ENCODE data around the gene LRRC41. TPM values are rescaled to one million over a fixed set of nuclear protein-coding genes. Genes with fewer than 3 reads are reported as not detected.

Gene LRRC41
- total RNA-seq, 4 donors from 2014 or later, result 69.8 to 87.6 (median 84.7) TPM

GRCh38 chr1:46298387-46298786 lies 5.0 kb downstream of the LRRC41 start:
- TF ChIP-seq POLR2A (IDR thresholded peaks at IDR 0.05) (no peak), EP300 (IDR thresholded peaks at IDR 0.05) (no peak), POLR2AphosphoS5 (IDR thresholded peaks at IDR 0.05) (no peak)
- TF ChIP-seq, protein P1, sequence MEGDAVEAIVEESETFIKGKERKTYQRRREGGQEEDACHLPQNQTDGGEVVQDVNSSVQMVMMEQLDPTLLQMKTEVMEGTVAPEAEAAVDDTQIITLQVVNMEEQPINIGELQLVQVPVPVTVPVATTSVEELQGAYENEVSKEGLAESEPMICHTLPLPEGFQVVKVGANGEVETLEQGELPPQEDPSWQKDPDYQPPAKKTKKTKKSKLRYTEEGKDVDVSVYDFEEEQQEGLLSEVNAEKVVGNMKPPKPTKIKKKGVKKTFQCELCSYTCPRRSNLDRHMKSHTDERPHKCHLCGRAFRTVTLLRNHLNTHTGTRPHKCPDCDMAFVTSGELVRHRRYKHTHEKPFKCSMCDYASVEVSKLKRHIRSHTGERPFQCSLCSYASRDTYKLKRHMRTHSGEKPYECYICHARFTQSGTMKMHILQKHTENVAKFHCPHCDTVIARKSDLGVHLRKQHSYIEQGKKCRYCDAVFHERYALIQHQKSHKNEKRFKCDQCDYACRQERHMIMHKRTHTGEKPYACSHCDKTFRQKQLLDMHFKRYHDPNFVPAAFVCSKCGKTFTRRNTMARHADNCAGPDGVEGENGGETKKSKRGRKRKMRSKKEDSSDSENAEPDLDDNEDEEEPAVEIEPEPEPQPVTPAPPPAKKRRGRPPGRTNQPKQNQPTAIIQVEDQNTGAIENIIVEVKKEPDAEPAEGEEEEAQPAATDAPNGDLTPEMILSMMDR (IDR thresholded peaks at IDR 0.05), result no peak
- no peaks in the 10 kb centered on the region for H3K27me3 ChIP-seq

DNA sequence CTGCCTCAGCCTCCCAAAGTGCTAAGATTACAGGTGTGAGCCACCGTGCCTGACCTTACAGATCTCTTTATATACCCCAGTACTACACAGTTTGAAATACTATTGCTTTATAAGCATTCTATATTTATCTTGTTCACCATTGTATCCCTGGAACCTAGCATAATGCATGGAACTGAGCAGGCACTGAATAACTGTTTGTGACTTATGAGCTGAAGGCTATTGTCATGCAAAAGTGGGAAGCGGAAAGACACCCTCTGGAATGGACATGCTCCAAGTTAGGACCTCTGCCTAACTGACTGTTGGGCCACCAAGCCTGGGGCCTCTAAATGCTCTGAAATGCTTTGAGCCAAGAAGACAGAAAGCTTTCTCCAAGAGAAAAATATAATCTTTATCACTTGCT lies 8.1 kb downstream of the LRRC41 start:
- Histone ChIP-seq H3K9me3 (no peaks in the 10 kb centered on the region), H3K4me1 (peaks cover 4% of the 10 kb centered on the region), H3K36me3 (peaks cover 45% of the 10 kb centered on the region), H3K27ac (no peak overlapping the region), H3K27me3 (no peaks in the 10 kb centered on the region), H3K4me3 (no peak overlapping the region)
- no peak for DNase-seq (ENCODE audit: low spot score in 2 of 2)
- TF ChIP-seq, protein P1 (IDR thresholded peaks at IDR 0.05), result no peak
- TF ChIP-seq POLR2AphosphoS5 (IDR thresholded peaks at IDR 0.05) (no peak), POLR2A (IDR thresholded peaks at IDR 0.05) (no peak), EP300 (IDR thresholded peaks at IDR 0.05) (no peak)
- WGBS, result 95% methylated on average over 2 of the region's 2 CpGs

More at GRCh38 chr1:46298387-46298786, 5.0 kb downstream of the LRRC41 start:
- H3K4me3 ChIP-seq, result no peak overlapping the region
- H3K27ac ChIP-seq, result no peak overlapping the region
- H3K36me3 ChIP-seq, result peaks cover 41% of the 10 kb centered on the region
- peaks cover 16% of the 10 kb centered on the region for H3K4me1 ChIP-seq
- H3K9me3 ChIP-seq, result no peaks in the 10 kb centered on the region
- no peak for DNase-seq (ENCODE audit: low spot score in 2 of 2)

- DNase-seq (ENCODE audit: low spot score in 2 of 2), result no peak
- no peaks in the 10 kb centered on the region for H3K27me3 ChIP-seq
- H3K4me3 ChIP-seq, result no peak overlapping the region
- no peaks in the 10 kb centered on the region for H3K4me1 ChIP-seq
- WGBS, result 96% methylated on average over 4 of the region's 4 CpGs
- TF ChIP-seq POLR2AphosphoS5 (IDR thresholded peaks at IDR 0.05), result no peak
- no peak for TF ChIP-seq POLR2A (IDR thresholded peaks at IDR 0.05)
- TF ChIP-seq, protein P1 (IDR thresholded peaks at IDR 0.05), result no peak
- no peak for TF ChIP-seq EP300 (IDR thresholded peaks at IDR 0.05)
- no peak overlapping the region for H3K27ac ChIP-seq
- H3K9me3 ChIP-seq, result no peaks in the 10 kb centered on the region
- H3K36me3 ChIP-seq, result peaks cover 37% of the 10 kb centered on the region
Observed at GRCh38 chr1:46289976-46290375, 13.4 kb downstream of the LRRC41 start.

GRCh38 chr1:46289134-46289494 lies 14.3 kb downstream of the LRRC41 start:
- WGBS, result 99% methylated on average over 5 of the region's 5 CpGs
- Histone ChIP-seq H3K36me3 (peaks cover 37% of the 10 kb centered on the region), H3K4me1 (no peaks in the 10 kb centered on the region), H3K4me3 (no peak overlapping the region), H3K9me3 (no peaks in the 10 kb centered on the region), H3K27ac (no peak overlapping the region), H3K27me3 (no peaks in the 10 kb centered on the region)
- DNase-seq (ENCODE audit: low spot score in 2 of 2), result no peak
- TF ChIP-seq EP300 (IDR thresholded peaks at IDR 0.05) (no peak), POLR2A (IDR thresholded peaks at IDR 0.05) (no peak), POLR2AphosphoS5 (IDR thresholded peaks at IDR 0.05) (no peak)
- TF ChIP-seq, protein P1 (IDR thresholded peaks at IDR 0.05), result no peak

- H3K9me3 ChIP-seq, result no peaks in the 10 kb centered on the region
- no peak for TF ChIP-seq EP300 (IDR thresholded peaks at IDR 0.05)
- TF ChIP-seq POLR2A (IDR thresholded peaks at IDR 0.05), result no peak
- TF ChIP-seq POLR2AphosphoS5 (IDR thresholded peaks at IDR 0.05), result no peak
- TF ChIP-seq, protein P1 (IDR thresholded peaks at IDR 0.05), result no peak
- no peaks in the 10 kb centered on the region for H3K4me1 ChIP-seq
- WGBS, result 88% methylated on average over 1 of the region's 1 CpG
- H3K36me3 ChIP-seq, result peaks cover 39% of the 10 kb centered on the region
- H3K27ac ChIP-seq, result no peak overlapping the region
- H3K4me3 ChIP-seq, result no peak overlapping the region
- DNase-seq (ENCODE audit: low spot score in 2 of 2), result no peak
- H3K27me3 ChIP-seq, result no peaks in the 10 kb centered on the region
Observed at GRCh38 chr1:46288485-46289133, 14.8 kb downstream of the LRRC41 start.

All from suprapubic skin (tissue), 4 donors.